ENCODE data around the gene TBCCD1. TPM values are rescaled to one million over a fixed set of nuclear protein-coding genes. Genes with fewer than 3 reads are reported as not detected.
"Not testable (repeated sequence)": the region's sequence is repeated elsewhere in the genome, so short reads cannot be mapped to it uniquely, and the experiment has no call there.

The TBCCD1 gene
- polyA plus RNA-seq, 4 donors: 3.2 to 15.6 (median 5.3) TPM

DNA sequence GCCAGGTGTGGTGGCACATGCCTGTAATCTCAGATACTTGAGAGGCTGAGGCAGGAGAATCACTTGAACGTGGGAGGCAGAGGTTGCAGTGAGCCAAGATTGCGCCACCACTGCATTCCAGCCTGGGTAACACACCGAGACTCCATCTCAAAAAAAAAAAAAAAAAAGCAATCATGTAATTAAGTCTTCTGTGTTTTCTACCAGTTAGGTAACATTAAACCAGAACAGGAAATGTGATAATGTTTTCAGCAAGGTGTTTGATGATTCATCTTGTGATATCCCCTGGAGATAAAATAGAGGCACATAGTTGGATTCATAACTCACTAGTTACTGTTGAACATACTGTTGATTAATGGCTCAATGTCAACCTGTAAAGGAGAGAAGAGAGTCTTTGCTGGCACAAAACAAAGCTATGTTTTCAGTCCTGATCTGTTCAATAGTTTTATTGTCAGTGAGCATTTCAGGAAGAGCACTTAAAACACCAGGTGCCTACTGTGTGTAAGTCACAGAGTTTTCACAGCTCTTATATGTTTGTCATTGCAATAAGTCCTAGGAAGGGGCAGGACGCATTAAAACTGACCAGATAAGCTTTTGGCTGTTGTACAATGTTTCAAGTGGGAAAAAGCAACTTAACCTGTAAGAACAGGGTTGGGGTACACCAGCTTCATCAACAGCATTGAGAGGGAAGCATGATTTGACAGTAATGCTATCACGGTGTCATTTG lies 22.9 kb upstream of the TBCCD1 start:
- Histone ChIP-seq H3K9me3 (ENCODE audit: control insufficient read depth in 2 of 2, insufficient read depth in 1 of 2, low read depth in 1 of 2, low read length in 1 of 2) (no peaks in the 10 kb centered on the region), H3K36me3 (ENCODE audit: control insufficient read depth in 3 of 3, insufficient read depth in 2 of 3, low read depth in 1 of 3, low read length in 3 of 3) (peaks cover 0 to 3% (median 3%) of the 10 kb centered on the region in 3 donors), H3K4me1 (ENCODE audit: control insufficient read depth in 3 of 3, insufficient read depth in 2 of 3, low read depth in 1 of 3, low read length in 2 of 3) (peaks cover 8 to 41% (median 11%) of the 10 kb centered on the region in 3 donors), H3K27me3 (ENCODE audit: control insufficient read depth in 3 of 3, insufficient read depth in 3 of 3, low read length in 3 of 3) (no peaks in the 10 kb centered on the region), H3K4me3 (ENCODE audit: low read depth in 1 of 3, low read length in 3 of 3) (no peak overlapping the region), H3K27ac (ENCODE audit: low read depth in 1 of 3, low read length in 2 of 3) (peak overlapping the region; percentile 3 to 84 (median 80))
- no peak for FAIRE-seq
- peak; percentile 81 to 89 for DNase-seq
- 31 to 59% (median 46%) methylated on average over 5 of the region's 5 CpGs for WGBS, 3 donors

DNA sequence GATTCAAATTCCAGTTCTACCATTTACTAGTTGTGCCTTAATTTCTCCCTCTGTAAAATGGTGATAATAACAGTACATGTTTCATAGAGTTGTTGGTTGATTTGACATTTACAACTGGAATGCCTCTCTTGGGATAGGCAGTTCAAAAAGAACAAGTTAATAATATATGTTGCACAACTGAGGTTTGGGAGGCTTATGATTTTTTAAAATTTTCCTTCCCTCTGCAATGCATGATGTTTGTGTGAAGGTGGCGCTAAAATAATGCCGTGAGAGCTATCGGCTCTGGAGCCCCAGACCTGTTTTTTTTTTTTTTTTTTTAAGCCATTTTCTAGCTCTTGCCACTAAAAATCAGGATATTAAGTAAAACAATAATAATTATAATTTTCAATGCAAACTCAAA lies 22.0 kb upstream of the TBCCD1 start:
- peak in 1 of 2 donors; percentile 36 for DNase-seq
- Histone ChIP-seq H3K27me3 (ENCODE audit: control insufficient read depth in 3 of 3, insufficient read depth in 3 of 3, low read length in 3 of 3) (no peaks in the 10 kb centered on the region), H3K27ac (ENCODE audit: low read depth in 1 of 3, low read length in 2 of 3) (peak overlapping the region in 1 of 3 donors; percentile 70), H3K4me3 (ENCODE audit: low read depth in 1 of 3, low read length in 3 of 3) (no peak overlapping the region), H3K9me3 (ENCODE audit: control insufficient read depth in 2 of 2, insufficient read depth in 1 of 2, low read depth in 1 of 2, low read length in 1 of 2) (no peaks in the 10 kb centered on the region), H3K4me1 (ENCODE audit: control insufficient read depth in 3 of 3, insufficient read depth in 2 of 3, low read depth in 1 of 3, low read length in 2 of 3) (peaks cover 6 to 32% (median 6%) of the 10 kb centered on the region in 3 donors), H3K36me3 (ENCODE audit: control insufficient read depth in 3 of 3, insufficient read depth in 2 of 3, low read depth in 1 of 3, low read length in 3 of 3) (peaks cover 0 to 7% (median 5%) of the 10 kb centered on the region in 3 donors)
- 41 to 53% (median 47%) methylated on average over 3 of the region's 3 CpGs for WGBS, 3 donors
- FAIRE-seq: no peak

GRCh38 chr3:186588632-186589031 lies 21.5 kb upstream of the TBCCD1 start:
- no peak for FAIRE-seq
- H3K9me3 ChIP-seq (ENCODE audit: control insufficient read depth in 2 of 2, insufficient read depth in 1 of 2, low read depth in 1 of 2, low read length in 1 of 2): no peaks in the 10 kb centered on the region
- peak in 1 of 2 donors; percentile 55 for DNase-seq
- peak overlapping the region in 1 of 3 donors; percentile 70 for H3K27ac ChIP-seq (ENCODE audit: low read depth in 1 of 3, low read length in 2 of 3)
- H3K27me3 ChIP-seq (ENCODE audit: control insufficient read depth in 3 of 3, insufficient read depth in 3 of 3, low read length in 3 of 3): no peaks in the 10 kb centered on the region
- H3K36me3 ChIP-seq (ENCODE audit: control insufficient read depth in 3 of 3, insufficient read depth in 2 of 3, low read depth in 1 of 3, low read length in 3 of 3): peaks cover 2 to 8% (median 5%) of the 10 kb centered on the region in 3 donors
- H3K4me3 ChIP-seq (ENCODE audit: low read depth in 1 of 3, low read length in 3 of 3): no peak overlapping the region
- H3K4me1 ChIP-seq (ENCODE audit: control insufficient read depth in 3 of 3, insufficient read depth in 2 of 3, low read depth in 1 of 3, low read length in 2 of 3): peaks cover 6 to 31% (median 6%) of the 10 kb centered on the region in 3 donors
- WGBS, 3 donors: 19 to 51% (median 49%) methylated on average over 2 of the region's 2 CpGs

GRCh38 chr3:186587183-186587582 lies 20.0 kb upstream of the TBCCD1 start:
- no peaks in the 10 kb centered on the region for H3K9me3 ChIP-seq (ENCODE audit: control insufficient read depth in 2 of 2, insufficient read depth in 1 of 2, low read depth in 1 of 2, low read length in 1 of 2)
- H3K36me3 ChIP-seq (ENCODE audit: control insufficient read depth in 3 of 3, insufficient read depth in 2 of 3, low read depth in 1 of 3, low read length in 3 of 3): peaks cover 5 to 16% (median 13%) of the 10 kb centered on the region in 3 donors
- H3K4me3 ChIP-seq (ENCODE audit: low read depth in 1 of 3, low read length in 3 of 3): no peak overlapping the region
- FAIRE-seq: no peak
- no peak overlapping the region for H3K27ac ChIP-seq (ENCODE audit: low read depth in 1 of 3, low read length in 2 of 3)
- peaks cover 6 to 27% (median 6%) of the 10 kb centered on the region in 3 donors for H3K4me1 ChIP-seq (ENCODE audit: control insufficient read depth in 3 of 3, insufficient read depth in 2 of 3, low read depth in 1 of 3, low read length in 2 of 3)
- no peak for DNase-seq
- no peaks in the 10 kb centered on the region for H3K27me3 ChIP-seq (ENCODE audit: control insufficient read depth in 3 of 3, insufficient read depth in 3 of 3, low read length in 3 of 3)

DNA sequence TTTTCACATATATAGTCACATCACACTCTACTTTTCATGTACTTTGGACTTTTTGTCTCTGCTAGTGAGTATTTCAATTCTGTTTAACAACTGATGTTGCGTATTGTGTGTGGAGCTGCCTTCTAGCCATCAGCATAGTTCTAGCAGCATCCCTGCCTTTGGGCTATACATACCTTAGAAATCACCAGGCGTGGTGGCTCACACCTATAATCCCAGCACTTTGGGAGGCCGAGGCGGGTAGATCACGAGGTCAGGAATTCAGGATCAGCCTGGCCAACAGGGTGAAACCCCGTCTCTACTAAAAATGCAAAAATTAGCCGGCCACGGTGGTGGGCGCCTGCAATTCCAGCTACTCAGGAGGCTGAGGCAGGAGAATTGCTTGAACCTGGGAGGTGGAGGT lies 19.1 kb upstream of the TBCCD1 start:
- peaks cover 6 to 17% (median 13%) of the 10 kb centered on the region in 3 donors for H3K36me3 ChIP-seq (ENCODE audit: control insufficient read depth in 3 of 3, insufficient read depth in 2 of 3, low read depth in 1 of 3, low read length in 3 of 3)
- H3K27ac ChIP-seq (ENCODE audit: low read depth in 1 of 3, low read length in 2 of 3); H3K9me3 ChIP-seq (ENCODE audit: control insufficient read depth in 2 of 2, insufficient read depth in 1 of 2, low read depth in 1 of 2, low read length in 1 of 2); FAIRE-seq; H3K27me3 ChIP-seq (ENCODE audit: control insufficient read depth in 3 of 3, insufficient read depth in 3 of 3, low read length in 3 of 3); DNase-seq; H3K4me3 ChIP-seq (ENCODE audit: low read depth in 1 of 3, low read length in 3 of 3): not testable (repeated sequence)
- 84 to 92% (median 86%) methylated on average over 9 of the region's 9 CpGs for WGBS, 3 donors
- H3K4me1 ChIP-seq (ENCODE audit: control insufficient read depth in 3 of 3, insufficient read depth in 2 of 3, low read depth in 1 of 3, low read length in 2 of 3): peaks cover 6 to 24% (median 6%) of the 10 kb centered on the region in 3 donors

- Histone ChIP-seq H3K4me1 (ENCODE audit: control insufficient read depth in 3 of 3, insufficient read depth in 2 of 3, low read depth in 1 of 3, low read length in 2 of 3) (peaks cover 0 to 2% (median 0%) of the 10 kb centered on the region in 3 donors), H3K27ac (ENCODE audit: low read depth in 1 of 3, low read length in 2 of 3) (no peak overlapping the region), H3K36me3 (ENCODE audit: control insufficient read depth in 3 of 3, insufficient read depth in 2 of 3, low read depth in 1 of 3, low read length in 3 of 3) (peaks cover 10 to 27% (median 13%) of the 10 kb centered on the region in 3 donors), H3K4me3 (ENCODE audit: low read depth in 1 of 3, low read length in 3 of 3) (no peak overlapping the region), H3K27me3 (ENCODE audit: control insufficient read depth in 3 of 3, insufficient read depth in 3 of 3, low read length in 3 of 3) (no peaks in the 10 kb centered on the region), H3K9me3 (ENCODE audit: control insufficient read depth in 2 of 2, insufficient read depth in 1 of 2, low read depth in 1 of 2, low read length in 1 of 2) (no peaks in the 10 kb centered on the region)
- DNase-seq (no peak), FAIRE-seq (no peak)
- WGBS, 3 donors: 69 to 86% (median 78%) methylated on average over 5 of the region's 5 CpGs
Measured at GRCh38 chr3:186583831-186584230, 16.7 kb upstream of the TBCCD1 start.

- H3K27ac ChIP-seq (ENCODE audit: low read depth in 1 of 3, low read length in 2 of 3): no peak overlapping the region
- H3K27me3 ChIP-seq (ENCODE audit: control insufficient read depth in 3 of 3, insufficient read depth in 3 of 3, low read length in 3 of 3): no peaks in the 10 kb centered on the region
- no peak overlapping the region for H3K4me3 ChIP-seq (ENCODE audit: low read depth in 1 of 3, low read length in 3 of 3)
- no peak for FAIRE-seq
- no peak for DNase-seq
- 95 to 99% (median 95%) methylated on average over 6 of the region's 6 CpGs for WGBS, 3 donors
- H3K36me3 ChIP-seq (ENCODE audit: control insufficient read depth in 3 of 3, insufficient read depth in 2 of 3, low read depth in 1 of 3, low read length in 3 of 3): peaks cover 10 to 27% (median 13%) of the 10 kb centered on the region in 3 donors
- H3K4me1 ChIP-seq (ENCODE audit: control insufficient read depth in 3 of 3, insufficient read depth in 2 of 3, low read depth in 1 of 3, low read length in 2 of 3): no peaks in the 10 kb centered on the region
- no peaks in the 10 kb centered on the region for H3K9me3 ChIP-seq (ENCODE audit: control insufficient read depth in 2 of 2, insufficient read depth in 1 of 2, low read depth in 1 of 2, low read length in 1 of 2)
Measured at GRCh38 chr3:186582541-186582940, 15.4 kb upstream of the TBCCD1 start.

- Histone ChIP-seq H3K4me3 (ENCODE audit: low read depth in 1 of 3, low read length in 3 of 3) (no peak overlapping the region), H3K36me3 (ENCODE audit: control insufficient read depth in 3 of 3, insufficient read depth in 2 of 3, low read depth in 1 of 3, low read length in 3 of 3) (peaks cover 8 to 35% (median 13%) of the 10 kb centered on the region in 3 donors), H3K9me3 (ENCODE audit: control insufficient read depth in 2 of 2, insufficient read depth in 1 of 2, low read depth in 1 of 2, low read length in 1 of 2) (no peaks in the 10 kb centered on the region), H3K27ac (ENCODE audit: low read depth in 1 of 3, low read length in 2 of 3) (no peak overlapping the region), H3K4me1 (ENCODE audit: control insufficient read depth in 3 of 3, insufficient read depth in 2 of 3, low read depth in 1 of 3, low read length in 2 of 3) (no peaks in the 10 kb centered on the region), H3K27me3 (ENCODE audit: control insufficient read depth in 3 of 3, insufficient read depth in 3 of 3, low read length in 3 of 3) (no peaks in the 10 kb centered on the region)
- 87 to 97% (median 89%) methylated on average over 3 of the region's 3 CpGs for WGBS, 3 donors
- FAIRE-seq (no peak), DNase-seq (no peak)
Measured at GRCh38 chr3:186580785-186581184, 13.6 kb upstream of the TBCCD1 start.
